AG09319 (cell line): ENCODE results near the gene MT2A.

ENCODE experiments used
- DNase-seq: peaks from one replicate; pipeline ENCODE4 v3.0.0-alpha.2; 2010; ENCODE audit warnings: low read depth; ENCODE audit errors: extremely low read depth
- CTCF ChIP-seq: IDR thresholded peaks from 2 replicates; pipeline ENCODE4 v1.5.1; 2011; ENCODE audit warnings: low read depth, mild to moderate bottlenecking, inconsistent platforms, low read length, moderate library complexity

MT2A gene

GRCh38 chr16:56625140-56625942, 17.0 kb downstream of the MT2A start, which contains the start of gene MT1E:
Gene MT1E (plus strand): TSS chr16:56625781. CDS start chr16:56625852, 71 bp downstream.
- no peak for TF ChIP-seq CTCF
- no peak for DNase-seq

- no peak for DNase-seq
- TF ChIP-seq CTCF: no peak
These were observed 17.7 kb downstream of the MT2A start for GRCh38 chr16:56625943-56626654.

- DNase-seq: no peak
- no peak for TF ChIP-seq CTCF
These were observed 18.3 kb downstream of the MT2A start for GRCh38 chr16:56626685-56627084.

- DNase-seq: no peak
- TF ChIP-seq CTCF: no peak
These were observed 20.3 kb downstream of the MT2A start for GRCh38 chr16:56628486-56629350.

GRCh38 chr16:56629531-56629930, 21.1 kb downstream of the MT2A start:
- TF ChIP-seq CTCF: no peak
- no peak for DNase-seq

GRCh38 chr16:56630134-56630533, 21.8 kb downstream of the MT2A start:
- DNase-seq: no peak
- no peak for TF ChIP-seq CTCF
